A549 treated with AZD2906 at 1 μM for 4 hours (cell line): ENCODE results near the gene C16orf87. TPM values are rescaled to one million over a fixed set of nuclear protein-coding genes. Genes with fewer than 3 reads are reported as not detected.

Experiments used
- total RNA-seq: library from RNA; stranded (reverse); fragments of 200-300 nt; extraction: Qiagen RNA extraction; gene quantifications from 5 replicates; pipeline ENCODE4 v1.2.3, GENCODE V29; 2022

Gene C16orf87, protein sequence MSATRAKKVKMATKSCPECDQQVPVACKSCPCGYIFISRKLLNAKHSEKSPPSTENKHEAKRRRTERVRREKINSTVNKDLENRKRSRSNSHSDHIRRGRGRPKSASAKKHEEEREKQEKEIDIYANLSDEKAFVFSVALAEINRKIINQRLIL
- total RNA-seq = 5.0 to 8.0 TPM (median 6.5 TPM) in 5 replicates

GRCh38 chr16:46830902-46831647 is at the start of gene C16orf87:
TSS of gene C16orf87 (minus strand) at chr16:46831180. CDS start at chr16:46831149, 31 bp downstream.

DNA sequence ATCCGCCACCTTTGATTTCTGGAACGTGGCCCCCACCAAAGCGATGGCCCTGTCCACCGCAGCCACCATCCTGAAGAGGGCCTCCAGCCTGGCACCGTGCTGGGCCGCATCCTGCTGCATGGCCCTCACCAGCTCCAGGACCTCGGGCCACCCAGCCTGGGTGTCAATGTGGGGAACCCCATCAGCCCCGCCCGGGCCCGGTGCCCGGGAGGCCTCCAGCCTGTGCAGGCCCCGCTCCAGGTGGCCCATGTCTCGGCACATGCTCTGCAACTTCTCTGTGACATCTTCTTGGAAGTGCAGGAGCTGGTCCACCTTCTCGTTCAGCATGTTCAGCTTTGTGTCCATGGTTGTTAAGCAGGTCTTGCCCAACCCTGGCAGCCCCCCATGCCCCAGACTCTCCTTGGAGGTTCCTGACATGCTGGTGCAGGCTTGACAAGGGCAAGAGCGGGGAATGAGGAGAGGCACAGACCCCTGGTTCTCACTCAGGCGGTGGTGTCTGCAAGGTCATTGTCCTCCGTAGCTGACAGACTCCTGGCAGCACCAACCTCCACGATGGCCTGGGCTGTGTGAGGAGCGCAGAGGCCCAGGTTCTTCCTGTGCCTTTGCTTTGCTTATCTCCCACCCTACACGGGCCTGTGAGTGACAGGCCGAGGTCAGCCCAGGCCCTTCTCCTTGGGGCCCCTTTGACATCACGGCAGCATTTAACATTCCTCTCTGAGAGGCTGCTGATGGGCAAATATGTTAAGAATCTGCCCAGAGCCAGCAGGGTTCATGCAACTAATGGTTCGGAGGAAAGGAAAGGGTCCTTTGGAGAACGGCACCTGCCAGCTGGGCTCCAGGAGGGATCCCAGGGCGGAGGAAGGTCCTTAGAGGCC is 83.0 kb downstream of the C16orf87 start, which contains the start of gene MYLK3:
Gene MYLK3, minus strand, starts transcription at position 568 of the 875 bp plus-strand sequence. Its CDS starts 151 bp downstream, at position 417.

Other genes with a start within 250 kb of the C16orf87 start
- gene SHCBP1, start 209.8 kb downstream of the C16orf87 start, total RNA-seq = 30.4 to 40.3 TPM (median 36.0 TPM) in 5 replicates
- gene VPS35, start 142.0 kb downstream of the C16orf87 start, total RNA-seq = 74.1 to 92.2 TPM (median 76.5 TPM) in 5 replicates
- gene ORC6, start 141.5 kb downstream of the C16orf87 start, total RNA-seq = 38.1 to 44.3 TPM (median 40.6 TPM) in 5 replicates
- gene MYLK3, start 82.8 kb downstream of the C16orf87 start, total RNA-seq = 0.03 to 0.07 TPM (median 0.05 TPM) in 5 replicates
- 10.3 to 13.1 TPM (median 12.3 TPM) in 5 replicates for gene GPT2, start 53.2 kb upstream of the C16orf87 start, total RNA-seq
- gene DNAJA2, start 142.5 kb upstream of the C16orf87 start, total RNA-seq = 65.1 to 78.0 TPM (median 69.5 TPM) in 5 replicates